WTC11 (cell line): ENCODE measurements around the gene SINHCAF. TPM values are rescaled to one million over a fixed set of nuclear protein-coding genes. Genes with fewer than 3 reads are reported as not detected.
A peak's percentile ranks its signal among the peaks of the same experiment; 100 is the strongest.
"Not testable (repeated sequence)": the region's sequence is repeated elsewhere in the genome, so short reads cannot be mapped to it uniquely, and the experiment has no call there.

ENCODE experiments used
- ATAC-seq: fragments of 200-7000 bp; cut with Tn5 transposase; 2 replicates; pipeline ENCODE4 v1.10.0; 2021; ENCODE audit warnings: mild to moderate bottlenecking, moderate library complexity
- CTCF ChIA-PET: fragments of 300-600 bp; sonication (Branson Sonifier 250); formaldehyde crosslinking; loops from one replicate; lab custom pipeline; 2021; ENCODE audit warnings: antibody characterized with exemption; lab: Charles Lee
- POLR2A ChIA-PET: fragments of 350-600 bp; sonication (Branson Sonifier 250); formaldehyde crosslinking; loops from one replicate; lab custom pipeline; 2021; ENCODE audit warnings: antibody characterized with exemption; lab: Charles Lee
- DNase-seq: peaks from one replicate; pipeline ENCODE4 v3.0.0; 2021; ENCODE audit warnings: low spot score
- H3K27ac Mint-ChIP-seq: 2 replicates; pipeline ENCODE4 v1.8.0; 2021; ENCODE audit warnings: mixed read lengths
- H3K27me3 Mint-ChIP-seq: 2 replicates; pipeline ENCODE4 v1.8.0; 2021; ENCODE audit warnings: low read depth, mild to moderate bottlenecking, moderate library complexity, mixed read lengths
- H3K36me3 Mint-ChIP-seq: 2 replicates; pipeline ENCODE4 v1.8.0; 2021; ENCODE audit warnings: mixed read lengths
- H3K4me1 Mint-ChIP-seq: 2 replicates; pipeline ENCODE4 v1.8.0; 2022; ENCODE audit warnings: mixed read lengths
- H3K4me3 Mint-ChIP-seq: 2 replicates; pipeline ENCODE4 v1.8.0; 2021; ENCODE audit warnings: mild to moderate bottlenecking, moderate library complexity, mixed read lengths
- H3K9me3 Mint-ChIP-seq: 2 replicates; pipeline ENCODE4 v1.8.0; 2021; ENCODE audit warnings: mixed read lengths
- ATF1 ChIP-seq: sonication (generic); formaldehyde crosslinking; IDR thresholded peaks from 2 replicates; pipeline ENCODE4 v1.8.1; 2023; ENCODE audit warnings: mild to moderate bottlenecking, moderate library complexity, missing genetic modification reagents
- EMX1 ChIP-seq: fragments of 250-450 bp; sonication (Bioruptor Pico); IDR thresholded peaks from 2 replicates; pipeline ENCODE4 v1.8.0; 2021; ENCODE audit warnings: mild to moderate bottlenecking
- FOXP1 ChIP-seq: sonication (generic); formaldehyde crosslinking; IDR thresholded peaks from 2 replicates; pipeline ENCODE4 v1.8.0; 2022; ENCODE audit warnings: missing genetic modification reagents, mild to moderate bottlenecking, moderate library complexity, borderline replicate concordance
- JAZF1 ChIP-seq: fragments of 250-450 bp; sonication (Bioruptor Pico); IDR thresholded peaks from 2 replicates; pipeline ENCODE4 v1.9.0; 2021; ENCODE audit warnings: moderate library complexity, mild to moderate bottlenecking, inconsistent platforms
- TEAD1 ChIP-seq: sonication (generic); formaldehyde crosslinking; IDR thresholded peaks from 2 replicates; pipeline ENCODE4 v1.8.0; 2022; ENCODE audit warnings: mild to moderate bottlenecking, missing genetic modification reagents
- ZNF121 ChIP-seq: sonication (generic); formaldehyde crosslinking; IDR thresholded peaks from 2 replicates; pipeline ENCODE4 v1.8.0; 2023; ENCODE audit warnings: missing genetic modification reagents
- ZNF671 ChIP-seq: fragments of 250-450 bp; sonication (Bioruptor Pico); IDR thresholded peaks from 2 replicates; pipeline ENCODE4 v1.8.0; 2021; ENCODE audit warnings: mild to moderate bottlenecking
- total RNA-seq: library from RNA; stranded (reverse); gene quantifications from 3 replicates; pipeline ENCODE4 v1.2.3, GENCODE V29; 2021
- TF ChIP-seq, protein P1 (sequence below): fragments of 200-600 bp; IDR thresholded peaks from 2 replicates; pipeline ENCODE4 v1.8.0; 2022; ENCODE audit warnings: antibody characterized with exemption
- TF ChIP-seq, protein P2 (sequence below): sonication (generic); formaldehyde crosslinking; IDR thresholded peaks from 2 replicates; pipeline ENCODE4 v1.8.1; 2023; ENCODE audit warnings: mild to moderate bottlenecking, moderate library complexity, missing genetic modification reagents
- TF ChIP-seq, protein P3 (sequence below): fragments of 250-450 bp; sonication (Bioruptor Pico); conservative IDR thresholded peaks from 2 replicates; pipeline ENCODE4 v1.9.0; 2021; ENCODE audit warnings: mild to moderate bottlenecking
- TF ChIP-seq, protein P4 (sequence below): sonication (generic); formaldehyde crosslinking; IDR thresholded peaks from 2 replicates; pipeline ENCODE4 v1.8.0; 2023; ENCODE audit warnings: missing genetic modification reagents

Gene SINHCAF
- total RNA-seq, 1 experiment from 2014 or later, result 407 TPM

DNA sequence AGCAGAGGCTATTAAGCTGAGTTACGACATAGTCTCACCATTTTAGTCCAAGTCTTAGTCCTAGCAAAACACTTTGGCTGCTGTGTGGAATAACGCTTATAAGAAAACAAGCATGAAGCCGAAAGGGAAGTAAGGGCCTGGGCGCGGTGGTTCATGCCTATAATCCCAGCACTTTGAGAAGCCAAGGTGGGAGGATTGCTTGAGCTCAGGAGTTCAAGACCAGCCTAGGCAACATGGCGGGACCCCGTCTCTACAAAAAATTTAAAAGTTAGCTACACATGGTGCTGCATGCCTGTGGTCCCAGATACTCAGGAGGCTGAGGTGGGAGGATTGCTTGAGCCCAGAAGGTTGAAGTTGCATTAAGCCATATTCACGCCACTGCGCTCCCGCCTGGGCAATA lies 83.5 kb downstream of the SINHCAF start:
- not testable (repeated sequence) for H3K4me3 Mint-ChIP-seq, H3K27ac Mint-ChIP-seq, ATAC-seq, DNase-seq, H3K36me3 Mint-ChIP-seq, H3K27me3 Mint-ChIP-seq, H3K9me3 Mint-ChIP-seq
- CTCF ChIA-PET, result interaction anchor here (0.8 to 2.7 kb wide), 4 partner anchors 9 to 391 kb away, joined by 3 to 12 read pairs (median 6); no protein-coding TSS in a partner anchor
- POLR2A ChIA-PET, result interaction anchor here (0.6 kb wide), 1 partner anchor 74 kb away, joined by 3 read pairs; no protein-coding TSS in a partner anchor
- peaks cover 12% of the 10 kb centered on the region for H3K4me1 Mint-ChIP-seq

DNA sequence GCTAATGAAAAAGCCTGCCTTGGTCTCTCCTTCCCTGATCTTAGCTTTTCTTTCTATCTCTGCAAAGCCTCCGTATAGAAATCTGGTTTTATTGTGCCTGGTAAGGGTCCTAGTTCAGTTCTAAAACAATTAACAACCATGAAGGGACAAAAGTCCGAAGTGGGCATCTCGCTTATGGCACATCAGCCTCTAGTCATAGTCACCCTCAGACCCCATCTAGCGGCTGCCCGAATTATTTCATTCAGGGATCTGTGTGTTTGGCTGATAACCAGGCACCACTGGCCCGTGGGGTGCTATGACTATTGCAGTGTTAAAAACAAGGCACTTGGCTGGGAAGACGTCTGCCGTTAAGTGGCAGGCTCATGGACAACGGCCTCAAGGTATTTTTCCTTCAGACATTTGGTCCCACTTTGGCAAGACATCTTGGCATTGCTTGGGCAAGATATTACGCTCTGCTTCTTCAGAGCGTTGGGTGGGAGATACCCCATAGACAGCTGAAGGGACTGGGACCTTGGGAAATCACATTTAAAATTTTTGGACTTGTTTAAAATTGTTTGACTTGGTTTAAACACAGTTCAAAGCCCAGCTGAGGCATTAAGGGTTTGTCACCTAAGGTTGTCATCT lies 87.1 kb downstream of the SINHCAF start:
- DNase-seq (peak; percentile 76), ATAC-seq (peak; percentile 86)
- peaks cover 4% of the 10 kb centered on the region; the same call in 1 of the 2 replicates for H3K27me3 Mint-ChIP-seq
- H3K9me3 Mint-ChIP-seq, result no peaks in the 10 kb centered on the region
- H3K4me1 Mint-ChIP-seq, result peaks cover 9% of the 10 kb centered on the region; the same call in 1 of the 2 replicates
- no peak overlapping the region for H3K4me3 Mint-ChIP-seq
- H3K36me3 Mint-ChIP-seq, result no peaks in the 10 kb centered on the region
- no peak overlapping the region for H3K27ac Mint-ChIP-seq
- ChIA-PET CTCF (interaction anchor here (1.0 to 3.8 kb wide), 3 partner anchors 13 to 121 kb away, joined by 3 to 20 read pairs (median 4); no protein-coding TSS in a partner anchor), POLR2A (no interaction called here)
- TF ChIP-seq ZNF121 (CRISPR knock-in tag), result peak; percentile 99
- no peak for TF ChIP-seq FOXP1 (CRISPR knock-in tag)
- TF ChIP-seq, protein P1, sequence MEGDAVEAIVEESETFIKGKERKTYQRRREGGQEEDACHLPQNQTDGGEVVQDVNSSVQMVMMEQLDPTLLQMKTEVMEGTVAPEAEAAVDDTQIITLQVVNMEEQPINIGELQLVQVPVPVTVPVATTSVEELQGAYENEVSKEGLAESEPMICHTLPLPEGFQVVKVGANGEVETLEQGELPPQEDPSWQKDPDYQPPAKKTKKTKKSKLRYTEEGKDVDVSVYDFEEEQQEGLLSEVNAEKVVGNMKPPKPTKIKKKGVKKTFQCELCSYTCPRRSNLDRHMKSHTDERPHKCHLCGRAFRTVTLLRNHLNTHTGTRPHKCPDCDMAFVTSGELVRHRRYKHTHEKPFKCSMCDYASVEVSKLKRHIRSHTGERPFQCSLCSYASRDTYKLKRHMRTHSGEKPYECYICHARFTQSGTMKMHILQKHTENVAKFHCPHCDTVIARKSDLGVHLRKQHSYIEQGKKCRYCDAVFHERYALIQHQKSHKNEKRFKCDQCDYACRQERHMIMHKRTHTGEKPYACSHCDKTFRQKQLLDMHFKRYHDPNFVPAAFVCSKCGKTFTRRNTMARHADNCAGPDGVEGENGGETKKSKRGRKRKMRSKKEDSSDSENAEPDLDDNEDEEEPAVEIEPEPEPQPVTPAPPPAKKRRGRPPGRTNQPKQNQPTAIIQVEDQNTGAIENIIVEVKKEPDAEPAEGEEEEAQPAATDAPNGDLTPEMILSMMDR, result peak; percentile 43

DNA sequence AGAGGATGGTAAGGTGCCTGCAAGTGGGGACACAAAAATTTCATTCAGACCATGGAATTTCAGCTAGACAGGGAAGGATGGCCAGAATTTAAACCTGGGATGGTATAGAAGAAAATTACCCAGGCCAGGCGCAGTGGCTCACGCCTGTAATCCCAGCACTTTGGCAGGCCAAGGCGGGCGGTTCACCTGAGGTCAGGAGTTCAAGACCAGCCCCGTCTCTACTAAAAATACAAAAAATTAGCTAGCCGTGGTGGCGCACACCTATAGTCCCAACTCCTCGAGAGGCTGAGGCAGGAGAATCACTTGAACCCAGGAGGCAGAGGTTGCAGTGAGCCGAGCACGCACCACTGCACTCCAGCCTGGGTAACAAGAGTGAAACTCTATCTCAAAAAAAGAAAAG lies 87.6 kb downstream of the SINHCAF start:
- not testable (repeated sequence) for H3K4me1 Mint-ChIP-seq, H3K27me3 Mint-ChIP-seq, DNase-seq, ATAC-seq, H3K4me3 Mint-ChIP-seq, H3K9me3 Mint-ChIP-seq, H3K27ac Mint-ChIP-seq, H3K36me3 Mint-ChIP-seq
- ChIA-PET CTCF (interaction anchor here (1.0 to 3.8 kb wide), 2 partner anchors 13 to 34 kb away, joined by 3 to 20 read pairs; no protein-coding TSS in a partner anchor), POLR2A (interaction anchor here (0.5 kb wide), 1 partner anchor 111 kb away, joined by 3 read pairs; no protein-coding TSS in a partner anchor)

DNA sequence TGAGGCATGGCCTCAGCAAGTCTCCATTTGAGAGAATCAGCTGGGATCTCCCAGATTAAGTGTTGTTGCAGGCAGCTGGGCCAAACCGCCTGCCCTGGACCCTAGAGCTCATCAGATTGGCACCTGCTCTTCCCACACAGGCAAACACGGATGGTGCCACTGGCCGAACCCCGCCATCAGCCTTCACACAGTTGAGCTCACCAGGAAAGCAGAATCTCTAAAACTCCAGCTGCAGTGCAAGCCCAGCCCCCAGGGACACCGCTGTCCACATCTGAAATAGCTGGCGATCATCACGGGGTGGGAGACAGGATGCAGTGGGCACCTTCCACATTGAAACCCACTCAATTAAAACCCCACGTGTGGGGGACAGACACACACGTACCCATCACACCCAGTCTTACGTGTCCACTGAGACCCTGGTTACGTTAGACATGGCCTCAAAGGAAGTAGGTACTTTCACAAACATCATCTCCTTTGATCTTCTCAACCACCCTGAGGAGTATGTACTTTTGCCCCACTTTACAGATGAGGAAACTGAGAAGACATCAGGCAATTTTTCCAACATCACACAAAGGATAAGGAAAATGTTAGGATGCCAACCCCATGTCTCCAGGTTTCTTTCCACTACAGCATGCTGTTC lies 88.8 kb downstream of the SINHCAF start:
- Mint-ChIP-seq H3K27me3 (peaks cover 4% of the 10 kb centered on the region; the same call in 1 of the 2 replicates), H3K9me3 (no peaks in the 10 kb centered on the region), H3K36me3 (no peaks in the 10 kb centered on the region), H3K4me1 (peaks cover 9% of the 10 kb centered on the region; the same call in 1 of the 2 replicates), H3K4me3 (no peak overlapping the region), H3K27ac (no peak overlapping the region)
- ATAC-seq (no peak), DNase-seq (no peak)
- TF ChIP-seq, protein P2, sequence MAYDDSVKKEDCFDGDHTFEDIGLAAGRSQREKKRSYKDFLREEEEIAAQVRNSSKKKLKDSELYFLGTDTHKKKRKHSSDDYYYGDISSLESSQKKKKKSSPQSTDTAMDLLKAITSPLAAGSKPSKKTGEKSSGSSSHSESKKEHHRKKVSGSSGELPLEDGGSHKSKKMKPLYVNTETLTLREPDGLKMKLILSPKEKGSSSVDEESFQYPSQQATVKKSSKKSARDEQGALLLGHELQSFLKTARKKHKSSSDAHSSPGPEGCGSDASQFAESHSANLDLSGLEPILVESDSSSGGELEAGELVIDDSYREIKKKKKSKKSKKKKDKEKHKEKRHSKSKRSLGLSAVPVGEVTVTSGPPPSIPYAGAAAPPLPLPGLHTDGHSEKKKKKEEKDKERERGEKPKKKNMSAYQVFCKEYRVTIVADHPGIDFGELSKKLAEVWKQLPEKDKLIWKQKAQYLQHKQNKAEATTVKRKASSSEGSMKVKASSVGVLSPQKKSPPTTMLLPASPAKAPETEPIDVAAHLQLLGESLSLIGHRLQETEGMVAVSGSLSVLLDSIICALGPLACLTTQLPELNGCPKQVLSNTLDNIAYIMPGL (CRISPR knock-in tag), result no peak
- no peak for TF ChIP-seq TEAD1 (CRISPR knock-in tag)
- ChIA-PET POLR2A (no interaction called here), CTCF (interaction anchor here (0.5 to 3.8 kb wide), 9 partner anchors 8 to 416 kb away, joined by 3 to 20 read pairs (median 4); no protein-coding TSS in a partner anchor)

DNA sequence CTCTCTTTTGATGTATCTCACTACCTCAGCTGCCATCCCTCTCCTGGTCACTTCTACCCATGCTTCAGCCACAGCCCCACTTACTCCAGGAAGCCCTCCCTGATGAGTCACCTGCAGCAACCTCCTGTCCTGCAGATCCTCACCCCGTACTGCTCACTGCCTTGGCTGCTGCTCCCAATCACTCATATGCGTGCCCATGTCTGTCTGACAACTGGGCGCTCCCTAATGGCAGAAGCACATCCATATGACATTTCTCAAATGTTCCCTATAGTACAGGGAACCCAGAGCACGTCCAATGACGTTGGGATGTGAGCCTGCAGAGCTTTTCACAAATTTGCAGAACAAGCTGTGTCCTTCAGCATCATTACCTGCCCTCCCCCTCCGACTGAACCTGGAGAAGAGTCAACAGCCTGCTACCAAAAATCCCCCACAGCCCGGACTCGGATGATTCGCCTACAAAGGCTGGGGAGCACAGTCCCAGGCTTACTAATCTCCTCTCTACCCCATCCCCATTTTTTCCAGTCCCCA lies 90.0 kb downstream of the SINHCAF start:
- peaks cover 9% of the 10 kb centered on the region; the same call in 1 of the 2 replicates for H3K4me1 Mint-ChIP-seq
- ATAC-seq, result no peak
- no peak overlapping the region for H3K4me3 Mint-ChIP-seq
- no peak overlapping the region for H3K27ac Mint-ChIP-seq
- H3K27me3 Mint-ChIP-seq, result peaks cover 4% of the 10 kb centered on the region; the same call in 1 of the 2 replicates
- peaks cover 7% of the 10 kb centered on the region for H3K9me3 Mint-ChIP-seq
- TF ChIP-seq EMX1 (CRISPR knock-in tag) (no peak), ATF1 (no peak), ZNF671 (CRISPR knock-in tag) (no peak), JAZF1 (CRISPR knock-in tag) (no peak)
- TF ChIP-seq, protein P3, sequence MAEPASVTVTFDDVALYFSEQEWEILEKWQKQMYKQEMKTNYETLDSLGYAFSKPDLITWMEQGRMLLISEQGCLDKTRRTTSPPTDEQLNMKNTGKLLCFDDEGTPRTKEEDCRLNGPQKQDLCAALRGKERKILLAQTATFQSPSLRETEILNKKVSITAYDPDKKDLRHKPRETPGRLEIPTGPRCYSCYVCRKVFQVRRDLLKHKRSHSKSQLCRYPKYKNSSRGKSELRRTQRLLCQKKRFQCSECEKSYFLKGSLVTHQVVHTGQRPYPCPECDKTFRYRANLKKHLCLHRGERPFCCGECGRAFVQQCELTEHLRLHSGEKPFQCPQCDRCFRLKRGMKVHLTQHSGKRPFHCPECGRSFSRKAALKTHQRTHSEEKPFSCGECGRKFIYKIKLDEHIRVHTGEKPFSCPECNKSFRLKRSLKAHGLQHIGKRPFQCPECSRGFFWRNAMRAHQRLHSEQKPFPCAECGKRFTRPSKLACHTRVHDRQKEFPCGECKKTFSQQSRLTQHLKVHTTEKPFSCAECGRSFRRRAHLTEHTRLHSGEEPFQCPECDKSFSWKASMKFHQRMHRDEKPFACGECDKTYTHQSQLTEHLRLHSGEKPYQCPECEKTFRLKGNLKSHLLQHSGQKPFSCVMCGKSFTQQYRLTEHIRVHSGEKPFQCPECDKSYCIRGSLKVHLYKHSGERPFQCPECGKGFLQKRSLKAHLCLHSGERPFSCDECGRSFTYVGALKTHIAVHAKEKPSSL (CRISPR knock-in tag), result no peak
- TF ChIP-seq, protein P4, sequence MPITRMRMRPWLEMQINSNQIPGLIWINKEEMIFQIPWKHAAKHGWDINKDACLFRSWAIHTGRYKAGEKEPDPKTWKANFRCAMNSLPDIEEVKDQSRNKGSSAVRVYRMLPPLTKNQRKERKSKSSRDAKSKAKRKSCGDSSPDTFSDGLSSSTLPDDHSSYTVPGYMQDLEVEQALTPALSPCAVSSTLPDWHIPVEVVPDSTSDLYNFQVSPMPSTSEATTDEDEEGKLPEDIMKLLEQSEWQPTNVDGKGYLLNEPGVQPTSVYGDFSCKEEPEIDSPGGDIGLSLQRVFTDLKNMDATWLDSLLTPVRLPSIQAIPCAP (CRISPR knock-in tag), result no peak
- peaks cover 4% of the 10 kb centered on the region; the same call in 1 of the 2 replicates for H3K36me3 Mint-ChIP-seq
- POLR2A ChIA-PET, result no interaction called here
- DNase-seq, result no peak
- CTCF ChIA-PET, result interaction anchor here (1.0 to 2.7 kb wide), 6 partner anchors 11 to 389 kb away, joined by 3 to 11 read pairs (median 8); partner anchors contain the start of gene DDX11
